SKM-1 treated with dmso at 0.1 percent for 144 hours (cell line): ENCODE data around the gene AMPD3.
"Not testable (repeated sequence)": the region's sequence is repeated elsewhere in the genome, so short reads cannot be mapped to it uniquely, and the experiment has no call there.

ENCODE experiments used
- DNase-seq: peaks from one replicate; lab custom pipeline; 2025; ENCODE audit not compliant: unreplicated experiment; lab: John Stamatoyannopoulos, UW

The AMPD3 gene

GRCh38 chr11:10436683-10437082, 18.4 kb upstream of the AMPD3 start:
- not testable (repeated sequence) for DNase-seq

DNA sequence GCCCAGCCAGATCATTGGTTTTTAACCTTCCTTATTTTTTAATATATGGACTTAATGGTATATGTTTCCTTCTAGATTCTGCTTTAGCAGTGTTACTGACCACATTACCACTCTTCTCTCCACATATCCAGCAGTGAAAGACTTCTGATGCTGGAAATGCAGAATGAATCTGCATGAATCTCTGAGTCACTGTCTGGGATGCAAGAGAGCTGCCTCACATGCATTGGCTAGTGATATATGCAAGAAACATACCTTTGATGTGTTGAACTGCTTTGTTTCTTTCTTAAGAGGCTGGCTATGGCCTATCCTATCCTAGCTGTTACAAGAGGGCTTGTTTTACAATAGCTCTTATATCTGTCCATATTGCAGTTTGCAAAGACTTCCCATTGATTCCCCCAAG, 16.6 kb upstream of the AMPD3 start:
- no peak for DNase-seq

DNA sequence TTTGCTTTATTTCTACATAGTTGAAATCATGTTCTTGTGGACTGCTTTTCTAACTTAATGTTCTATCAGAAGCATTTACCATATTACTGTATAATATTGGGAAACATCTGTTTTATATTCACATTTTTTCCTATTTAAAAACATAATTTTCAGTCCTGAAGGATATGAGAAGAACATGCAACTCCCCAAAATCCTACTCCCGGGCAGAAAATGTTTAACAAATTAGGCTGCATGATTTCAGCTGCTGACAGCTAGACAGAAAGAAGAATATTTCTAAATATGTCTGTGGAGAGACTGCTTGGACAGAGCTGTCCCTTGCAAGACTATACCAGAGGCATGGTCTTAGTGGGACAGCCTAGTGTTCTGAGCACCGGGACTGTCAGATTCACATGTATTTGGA, 15.7 kb upstream of the AMPD3 start:
- DNase-seq: no peak

DNA sequence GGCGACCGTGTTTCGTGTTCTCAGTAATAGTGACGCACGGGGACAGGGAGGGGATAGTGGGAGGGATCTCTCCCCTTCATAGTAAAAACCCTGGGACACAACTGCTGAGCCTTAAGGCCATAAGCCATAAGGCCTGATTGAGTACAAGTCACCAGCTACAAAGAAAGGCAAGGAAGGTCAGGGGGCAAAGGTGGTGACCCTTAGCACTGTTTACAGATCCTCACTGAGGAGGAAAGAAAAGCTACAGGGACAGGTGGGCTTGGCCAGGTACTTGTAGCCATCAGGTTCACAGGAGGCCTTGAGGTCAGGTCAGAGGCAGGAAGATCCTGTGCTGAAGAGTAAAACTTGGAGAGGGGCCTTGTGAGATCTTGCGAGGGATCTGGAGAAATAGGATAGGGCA, 15.1 kb upstream of the AMPD3 start:
- no peak for DNase-seq

DNA sequence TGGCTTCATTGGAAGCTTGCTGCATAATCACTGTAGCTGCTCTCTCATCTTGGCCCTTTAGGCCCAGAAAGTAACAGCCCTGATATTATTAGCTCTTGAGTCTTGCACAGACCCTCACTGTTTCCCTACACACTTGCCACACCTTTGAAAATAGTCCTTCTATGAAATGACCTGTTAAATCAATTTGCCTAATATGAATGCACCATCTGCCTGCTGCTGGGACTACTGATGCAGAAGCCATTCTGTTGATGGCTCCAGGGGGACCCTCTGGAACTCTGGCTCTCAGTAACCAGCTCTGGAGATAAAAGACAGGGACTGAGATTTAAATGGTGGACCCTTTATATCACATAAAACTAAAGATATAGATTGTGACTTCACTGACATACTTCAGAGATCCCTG, 14.7 kb upstream of the AMPD3 start:
- DNase-seq: no peak

DNA sequence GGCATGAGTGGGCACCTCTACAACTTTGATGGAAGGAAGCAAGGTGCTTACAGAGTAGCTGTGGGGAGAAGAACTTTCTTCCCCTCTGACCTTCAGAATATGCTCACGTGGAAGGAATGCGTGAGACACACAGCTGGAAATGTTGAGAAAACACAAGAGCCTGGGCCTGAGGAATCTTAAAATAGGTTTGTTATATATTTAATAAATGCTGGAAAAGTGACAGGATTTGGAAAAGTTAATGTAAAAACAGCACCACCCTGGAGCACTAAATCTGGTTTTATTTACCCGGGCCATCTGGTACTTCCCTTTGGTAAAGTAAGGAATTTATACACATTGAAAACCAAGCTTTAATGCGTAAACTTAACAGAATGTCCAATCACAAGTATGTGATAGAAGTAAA, 14.0 kb upstream of the AMPD3 start:
- no peak for DNase-seq

GRCh38 chr11:10441652-10442503, 13.2 kb upstream of the AMPD3 start:
- peak; percentile 30 for DNase-seq

DNA sequence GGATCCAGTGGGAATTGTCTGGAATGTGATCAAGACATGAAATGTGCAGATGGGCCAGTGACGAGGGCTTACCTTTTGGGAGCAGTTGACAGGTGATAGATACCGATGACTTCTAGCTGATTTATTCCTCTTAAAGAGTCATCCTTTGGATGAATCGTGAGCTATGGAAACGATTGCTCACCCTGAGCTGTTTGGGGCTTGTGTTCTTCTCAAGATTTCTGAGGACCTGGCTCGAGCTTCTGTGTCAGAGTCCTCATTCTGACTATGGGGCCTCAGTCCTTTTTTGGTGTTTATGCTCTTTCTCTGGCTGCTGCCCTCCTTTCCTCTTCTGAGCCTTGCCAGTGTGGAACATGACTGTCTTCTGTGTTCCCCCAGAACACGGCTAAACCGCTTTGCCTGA, 11.9 kb upstream of the AMPD3 start:
- no peak for DNase-seq

GRCh38 chr11:10443721-10444235, 11.3 kb upstream of the AMPD3 start:
- no peak for DNase-seq

DNA sequence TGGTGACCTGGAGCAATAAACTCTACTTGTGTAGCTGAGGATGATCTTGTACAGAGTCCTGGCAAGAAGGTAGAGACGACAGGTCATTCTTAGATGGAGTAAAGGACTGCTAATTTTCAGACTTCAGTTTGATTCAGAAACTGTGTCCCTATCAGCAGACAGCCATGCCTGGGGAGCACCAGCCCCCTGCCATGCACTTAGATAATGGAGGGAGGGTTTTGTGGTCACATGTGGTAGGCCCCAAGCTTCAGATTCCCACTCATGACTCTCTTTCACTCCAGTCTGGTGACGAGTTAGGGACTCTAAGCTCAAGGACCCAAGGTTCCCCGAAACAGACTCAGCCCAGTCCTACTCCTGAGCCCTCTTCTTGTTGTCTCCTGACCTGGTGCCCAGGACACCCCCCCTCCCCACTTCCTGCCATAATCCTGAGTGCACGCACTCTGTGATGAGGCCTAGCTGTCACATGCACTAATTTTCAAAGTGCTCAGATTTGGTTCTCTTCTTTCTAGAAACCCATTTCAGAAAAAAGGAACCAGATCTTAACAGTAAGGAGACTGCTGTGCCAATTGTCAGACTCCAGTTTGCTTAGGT, 10.2 kb upstream of the AMPD3 start:
- no peak for DNase-seq

GRCh38 chr11:10447445-10447844, 7.6 kb upstream of the AMPD3 start:
- no peak for DNase-seq

DNA sequence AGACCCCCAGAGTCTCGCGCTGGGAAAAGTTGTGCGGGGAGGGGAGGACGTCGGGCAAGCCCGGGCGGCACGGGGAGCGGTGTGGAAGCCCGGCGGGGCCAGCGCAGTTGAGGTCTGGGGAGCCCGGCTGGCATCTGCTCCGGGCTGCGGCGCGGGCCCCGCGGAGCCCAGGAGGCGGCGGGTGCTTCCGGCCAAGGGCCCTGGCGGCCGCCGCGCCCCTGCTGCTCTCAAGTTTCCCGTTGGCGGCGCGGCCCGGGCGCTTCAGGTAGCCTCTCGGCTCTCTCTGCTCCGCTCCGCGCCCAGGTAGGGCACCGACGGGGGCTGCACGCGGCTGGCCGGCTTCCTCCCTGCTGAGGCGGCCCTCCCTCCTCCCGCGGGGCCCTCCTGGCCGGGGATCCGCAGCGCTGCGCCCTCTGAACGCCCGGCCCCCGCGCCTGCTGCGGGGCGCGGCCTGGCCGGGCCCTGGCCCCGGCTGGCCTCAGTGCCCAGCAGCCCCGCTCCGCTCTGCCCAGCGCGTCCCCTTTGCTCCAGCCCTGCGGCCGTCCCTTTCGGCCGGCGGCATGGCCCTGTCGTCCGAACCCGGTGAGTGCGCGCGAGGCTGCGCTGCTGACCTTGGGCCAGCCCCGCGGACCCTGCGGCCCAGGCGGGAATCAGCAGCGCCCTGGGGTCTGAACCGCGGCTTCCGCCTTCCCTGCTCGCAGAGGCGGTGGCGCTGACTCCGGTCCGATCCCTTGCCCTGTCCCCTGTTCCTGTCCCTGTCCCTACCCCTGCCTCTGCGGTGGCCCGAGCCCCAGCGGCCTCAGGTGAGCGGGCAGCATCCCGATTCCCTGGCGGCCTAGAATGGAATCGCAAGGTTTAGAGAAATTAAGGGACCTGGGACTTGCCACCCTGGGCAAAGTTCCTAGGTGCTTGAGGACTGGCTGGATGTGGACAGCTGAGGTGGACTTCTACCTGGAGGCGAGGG, 4.3 kb upstream of the AMPD3 start:
- no peak for DNase-seq

GRCh38 chr11:10451426-10452116, 3.5 kb upstream of the AMPD3 start:
- no peak for DNase-seq

GRCh38 chr11:10452211-10452767, 2.8 kb upstream of the AMPD3 start:
- no peak for DNase-seq

DNA sequence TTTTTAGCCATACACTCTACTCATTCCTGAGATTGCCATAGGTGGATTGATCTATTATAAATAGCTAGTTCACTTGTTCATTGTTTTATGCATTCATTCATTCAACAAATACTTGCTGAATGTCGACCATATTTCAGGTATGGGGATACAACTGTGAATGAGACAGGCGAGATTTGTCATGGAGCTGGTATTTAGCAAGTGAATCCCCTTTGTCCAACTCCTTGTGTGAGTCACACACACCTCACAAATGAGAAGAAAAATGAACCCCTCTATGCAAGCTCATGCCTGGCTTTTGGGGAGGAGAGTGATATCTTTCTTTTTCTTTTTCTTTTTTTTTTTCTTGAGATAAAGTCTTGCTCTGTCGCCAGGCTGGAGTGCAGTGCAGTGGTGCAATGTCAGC, 1.8 kb upstream of the AMPD3 start:
- no peak for DNase-seq

DNA sequence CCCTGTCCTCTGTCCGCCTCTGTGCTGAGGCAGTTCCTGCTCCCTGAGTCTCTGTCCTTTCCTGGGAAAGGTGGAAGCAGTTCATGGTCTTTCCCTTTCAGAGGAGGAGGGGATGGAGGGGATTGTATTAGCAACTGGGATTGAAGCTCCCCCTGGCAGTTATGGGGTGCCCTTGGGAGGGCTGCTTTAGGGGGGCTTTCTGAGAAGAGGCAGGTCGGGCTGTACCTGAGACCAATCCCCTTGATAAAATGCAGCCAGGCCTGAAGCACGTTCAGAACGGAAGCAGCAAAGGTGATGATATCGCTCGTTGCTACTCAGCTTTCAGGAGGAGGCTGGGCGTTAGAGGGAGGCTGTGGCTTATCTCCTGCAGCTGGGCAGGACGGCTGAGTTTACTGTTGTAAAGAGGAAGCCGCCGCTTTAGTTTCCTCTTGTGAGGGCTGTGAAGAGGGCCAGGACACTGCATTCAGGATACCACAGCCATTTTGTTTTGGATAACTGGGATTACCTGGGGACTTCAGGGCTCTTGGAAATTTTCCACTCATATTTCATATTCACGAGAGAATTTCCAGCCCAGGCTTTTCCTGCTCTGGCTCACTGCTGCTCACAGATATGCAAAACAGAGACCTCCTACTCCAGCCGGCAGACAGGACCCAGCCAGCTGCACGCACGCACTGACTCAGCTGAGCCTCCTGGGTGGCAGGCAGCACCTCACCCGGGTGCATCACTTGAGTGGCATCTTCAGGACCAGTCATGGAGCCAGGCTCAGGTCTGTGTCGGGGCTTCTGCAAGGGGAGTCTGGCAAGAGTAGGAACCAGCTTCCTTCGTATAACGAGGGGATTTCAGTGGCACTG, 798 bp downstream of the AMPD3 start:
- peak; percentile 84 for DNase-seq

DNA sequence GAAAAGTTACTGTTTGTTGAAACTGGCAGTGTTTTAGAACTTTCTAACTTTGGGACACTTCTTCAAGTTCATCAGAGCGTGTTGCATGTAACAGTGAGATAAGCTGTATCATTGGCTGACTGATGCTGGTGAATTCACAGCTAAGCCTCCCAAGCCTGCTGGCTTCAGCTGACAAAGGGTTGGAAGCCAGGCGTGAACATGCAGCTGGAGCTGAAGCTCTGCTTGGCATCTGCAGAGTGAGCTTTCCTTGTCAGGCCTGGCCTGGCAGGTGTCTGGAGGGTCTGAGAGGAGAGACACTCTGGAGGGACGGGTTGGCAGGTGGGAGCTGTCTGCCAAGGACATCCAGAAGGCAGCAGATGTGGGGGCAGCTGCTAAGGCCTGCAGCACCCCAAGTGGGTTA, 1.5 kb downstream of the AMPD3 start:
- DNase-seq: no peak

DNA sequence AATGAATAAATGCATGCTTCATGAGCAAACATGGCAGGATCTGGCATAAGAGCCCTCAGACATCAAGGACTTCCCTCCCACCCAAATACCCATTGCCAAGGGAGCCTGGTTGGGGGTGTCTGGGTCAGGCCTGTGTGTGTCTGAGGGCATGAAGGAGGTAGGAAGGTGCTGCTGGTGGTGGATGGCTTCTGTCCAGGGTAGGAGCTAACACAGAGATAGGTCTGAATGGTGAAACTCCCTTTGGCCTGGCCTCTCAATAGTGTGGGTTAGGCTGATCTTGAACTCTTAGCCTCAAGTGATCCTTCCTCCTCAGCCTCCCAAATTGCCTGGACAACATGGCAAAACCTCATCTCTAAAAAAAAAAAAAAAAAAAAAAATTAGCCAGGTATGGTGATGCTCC, 2.8 kb downstream of the AMPD3 start:
- DNase-seq: no peak
